GM12892 (cell line): Measurements from ENCODE around the gene MAGED1.
"Not testable (repeated sequence)": the region's sequence is repeated elsewhere in the genome, so short reads cannot be mapped to it uniquely, and the experiment has no call there.

Experiments used
- DNase-seq: peaks from one replicate; pipeline ENCODE4 v3.0.0; 2011; ENCODE audit not compliant: insufficient read length
- FAIRE-seq: peaks from 2 replicates; lab custom pipeline; 2011; peaks lifted over from hg19 to GRCh38; lab: Jason Lieb, UNC
- POLR2A ChIP-seq: IDR thresholded peaks from 2 replicates; pipeline ENCODE4 v1.6.1; 2011; ENCODE audit warnings: low read depth, low read length, control low read depth
- POLR2AphosphoS5 ChIP-seq: IDR thresholded peaks from 2 replicates; pipeline ENCODE4 v1.6.1; 2011; ENCODE audit warnings: low read depth, low read length, control low read depth
- TAF1 ChIP-seq: IDR thresholded peaks from 2 replicates; pipeline ENCODE4 v1.6.1; 2011; ENCODE audit warnings: low read depth, mild to moderate bottlenecking, control low read depth, low read length, borderline replicate concordance

Gene MAGED1

DNA sequence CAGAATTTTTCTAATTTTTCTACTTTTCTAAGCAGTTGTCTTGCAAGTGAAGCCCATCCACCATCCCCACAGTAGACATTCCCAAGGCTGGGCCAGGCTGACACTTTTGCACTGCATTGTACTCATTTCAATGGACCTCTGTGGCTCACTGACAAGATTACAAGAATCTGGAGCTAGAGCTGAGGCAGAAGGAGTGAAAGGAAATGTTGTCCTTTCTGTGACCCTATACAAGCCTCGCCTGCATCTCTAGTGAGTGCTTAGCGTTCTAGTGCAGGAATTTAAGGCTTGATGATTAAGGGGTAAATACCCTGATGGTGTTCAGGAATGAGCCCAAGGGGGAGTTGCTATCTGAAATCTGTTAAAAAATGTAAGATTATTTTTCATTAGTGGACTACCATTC lies 6.3 kb downstream of the MAGED1 start:
- DNase-seq (no peak), FAIRE-seq (no peak)
- no peak for TF ChIP-seq TAF1
- TF ChIP-seq POLR2A = no peak
- no peak for TF ChIP-seq POLR2AphosphoS5

- DNase-seq (no peak), FAIRE-seq (no peak)
- TF ChIP-seq TAF1 = no peak
Measured at GRCh38 chrX:51902510-51903050, 9.2 kb downstream of the MAGED1 start.

DNA sequence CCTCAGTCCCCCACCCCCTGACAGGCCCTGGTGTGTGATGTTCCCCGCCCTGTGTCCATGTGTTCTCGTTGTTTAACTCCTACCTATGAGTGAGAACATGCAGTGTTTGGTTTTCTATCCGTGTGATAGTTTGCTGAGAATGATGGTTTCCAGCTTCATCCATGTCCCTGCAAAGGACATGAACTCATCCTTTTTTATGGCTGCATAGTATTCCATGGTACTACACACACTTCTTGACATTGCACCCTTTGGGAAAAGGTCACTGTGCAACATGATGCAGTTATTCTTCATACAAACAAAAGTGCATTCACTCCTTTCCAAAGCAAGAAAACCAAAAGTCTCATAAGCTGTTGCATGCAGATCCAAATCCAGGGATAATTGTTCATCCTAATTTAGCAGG lies 11.7 kb downstream of the MAGED1 start:
- DNase-seq, FAIRE-seq: not testable (repeated sequence)

DNA sequence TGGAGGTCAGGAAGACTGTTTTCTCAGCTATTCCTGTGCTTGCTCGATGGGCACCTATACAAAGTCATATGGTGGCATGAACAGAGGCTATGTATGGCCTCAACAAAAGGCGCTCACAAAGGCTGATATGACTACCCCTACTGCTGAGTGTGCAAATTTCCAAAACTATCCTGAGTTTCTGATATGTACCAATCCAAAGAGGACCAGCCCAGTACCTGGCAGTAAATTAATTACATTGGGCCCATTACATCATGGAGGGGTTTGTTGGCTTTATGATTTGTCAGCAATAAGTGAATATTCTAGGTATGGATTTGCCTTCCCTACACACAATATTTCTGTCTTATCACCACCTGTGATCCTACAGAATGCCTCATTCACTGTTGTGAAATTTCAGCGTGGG lies 12.3 kb downstream of the MAGED1 start:
- TF ChIP-seq POLR2AphosphoS5 (no peak), POLR2A (no peak), TAF1 (no peak)
- no peak for DNase-seq
- FAIRE-seq = no peak

GRCh38 chrX:51917604-51918003 lies 24.2 kb downstream of the MAGED1 start:
- FAIRE-seq (no peak), DNase-seq (no peak)
- TF ChIP-seq POLR2AphosphoS5 = no peak
- no peak for TF ChIP-seq TAF1
- TF ChIP-seq POLR2A = no peak

DNA sequence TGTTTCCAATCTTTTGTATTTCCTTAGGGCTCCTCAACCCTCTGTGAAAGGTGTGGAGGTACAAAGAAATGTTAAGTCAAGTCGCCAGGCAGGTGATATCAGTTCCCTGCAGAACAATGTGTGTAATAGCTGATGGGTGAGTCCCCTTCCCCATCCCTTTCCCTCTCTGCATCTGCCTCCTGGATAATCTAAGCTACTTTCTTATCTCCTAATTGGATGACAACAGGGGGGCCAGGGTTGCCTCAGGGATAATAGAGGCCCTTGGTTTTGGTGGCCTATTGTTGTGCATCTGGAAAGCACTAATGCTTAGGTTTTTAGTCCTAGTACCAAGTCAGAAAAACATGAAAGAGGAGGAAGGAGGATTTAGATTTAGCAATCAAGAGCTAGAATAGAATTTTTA lies 29.1 kb downstream of the MAGED1 start:
- TF ChIP-seq TAF1 (no peak), POLR2AphosphoS5 (no peak), POLR2A (no peak)
- DNase-seq (no peak), FAIRE-seq (no peak)

- DNase-seq (no peak), FAIRE-seq (no peak)
- no peak for TF ChIP-seq TAF1
- TF ChIP-seq POLR2A = no peak
- TF ChIP-seq POLR2AphosphoS5 = no peak
Measured at GRCh38 chrX:51931566-51932150, 38.2 kb downstream of the MAGED1 start.
